Right cardiac atrium (tissue), 5 donors: Measurements from ENCODE around the gene JARID2. TPM values are rescaled to one million over a fixed set of nuclear protein-coding genes. Genes with fewer than 3 reads are reported as not detected.

Experiments used
- ATAC-seq, 2 donors: fragments of 200-7000 bp; cut with Tn5 transposase; one replicate each; pipeline versions ENCODE4 v1.8.0 to v1.9.1; 2020; ENCODE audit warnings: moderate library complexity in 2 of 2, mild to moderate bottlenecking in 1 of 2
- DNase-seq, 3 donors: peaks; one replicate each; pipeline ENCODE4 v3.0.0-alpha.2; 2020
- H3K27ac ChIP-seq: one replicate; pipeline ENCODE4 v1.5.1; 2013; ENCODE audit warnings: mild to moderate bottlenecking, low read length, control low read depth, moderate library complexity
- H3K27me3 ChIP-seq: one replicate; pipeline ENCODE4 v1.6.1; 2013; ENCODE audit not compliant: control insufficient read depth, insufficient read depth
- H3K4me1 ChIP-seq: one replicate; pipeline ENCODE4 v1.6.1; 2013; ENCODE audit warnings: low read length; ENCODE audit not compliant: control insufficient read depth, insufficient read depth
- H3K4me3 ChIP-seq: one replicate; pipeline ENCODE4 v1.5.1; 2013; ENCODE audit warnings: low read length, control low read depth
- H3K9me3 ChIP-seq: one replicate; pipeline ENCODE4 v1.6.1; 2013; ENCODE audit warnings: low read length; ENCODE audit not compliant: control insufficient read depth
- WGBS: extraction: QIAGEN DNeasy Blood & Tissue Kit; methylation state at CpG from one replicate; pipeline ENCODE4 v1.1.7; 2013; 5-methylcytosine and 5-hydroxymethylcytosine counted together
- intact Hi-C, 4 donors: fragments of 100-400 bp; cut with DNase I; formaldehyde crosslinking; loops; one replicate each; pipeline versions ENCODE4 v1.11.0 to v1.14.0; 2022 to 2023
- polyA plus RNA-seq: library from polyadenylated mRNA; stranded (reverse); fragments of 200-250 nt; gene quantifications from one replicate; pipeline ENCODE4 v1.2.3, GENCODE V29; 2013
- total RNA-seq, 4 donors: library from RNA; stranded (reverse); fragmentation: NEBNext Ultra II Directional; extraction: Animal tissue kit (Norgen Biotek cat#: 25700); gene quantifications; one replicate each; pipeline ENCODE4 v1.2.1, GENCODE V29; 2021
- donor health status: healthy with polysubstance abuse.
- donor health status: DM: no; HTN: yes; CAD: no.
- donor health status: DM: no; HTN: no; CAD: no.
- donor health status: DM: no; HTN: yes; CAD: no; lungs with severe emphysema.
- donor health status: DM: yes; HTN: yes; CAD: no.

The JARID2 gene
- total and polyA plus RNA-seq, 5 donors = 4.1 to 10.1 (median 9.1) TPM

GRCh38 chr6:15491255-15491985, 245.6 kb downstream of the JARID2 start:
- Histone ChIP-seq H3K4me3 (no peak overlapping the region), H3K27ac (no peak overlapping the region), H3K27me3 (no peaks in the 10 kb centered on the region), H3K9me3 (no peaks in the 10 kb centered on the region), H3K4me1 (peaks cover 9% of the 10 kb centered on the region)
- ATAC-seq (peak; percentile 63 to 79), DNase-seq (peak; percentile 75 to 88 (median 85))
- intact Hi-C loops = no loop called here
- WGBS = 10% methylated on average over 9 of the region's 9 CpGs

DNA sequence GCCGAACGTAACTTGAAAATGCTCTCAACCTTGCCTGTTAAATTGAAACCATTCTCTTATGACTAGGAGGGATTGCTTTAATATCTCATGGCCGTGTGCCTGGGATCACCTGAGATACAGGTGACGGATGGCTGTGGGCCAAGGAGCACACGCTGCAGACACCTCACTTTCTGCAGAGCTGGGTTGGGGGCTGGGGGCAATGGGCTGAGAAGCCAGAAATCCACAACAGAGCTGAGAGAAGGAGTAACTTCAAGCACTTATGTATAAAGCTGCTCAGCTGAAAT, 246.1 kb downstream of the JARID2 start:
- Histone ChIP-seq H3K27me3 (no peaks in the 10 kb centered on the region), H3K27ac (no peak overlapping the region), H3K9me3 (no peaks in the 10 kb centered on the region), H3K4me3 (no peak overlapping the region), H3K4me1 (peaks cover 9% of the 10 kb centered on the region)
- intact Hi-C loops = no loop called here
- 73% methylated on average over 5 of the region's 5 CpGs for WGBS
- ATAC-seq = no peak
- no peak for DNase-seq

DNA sequence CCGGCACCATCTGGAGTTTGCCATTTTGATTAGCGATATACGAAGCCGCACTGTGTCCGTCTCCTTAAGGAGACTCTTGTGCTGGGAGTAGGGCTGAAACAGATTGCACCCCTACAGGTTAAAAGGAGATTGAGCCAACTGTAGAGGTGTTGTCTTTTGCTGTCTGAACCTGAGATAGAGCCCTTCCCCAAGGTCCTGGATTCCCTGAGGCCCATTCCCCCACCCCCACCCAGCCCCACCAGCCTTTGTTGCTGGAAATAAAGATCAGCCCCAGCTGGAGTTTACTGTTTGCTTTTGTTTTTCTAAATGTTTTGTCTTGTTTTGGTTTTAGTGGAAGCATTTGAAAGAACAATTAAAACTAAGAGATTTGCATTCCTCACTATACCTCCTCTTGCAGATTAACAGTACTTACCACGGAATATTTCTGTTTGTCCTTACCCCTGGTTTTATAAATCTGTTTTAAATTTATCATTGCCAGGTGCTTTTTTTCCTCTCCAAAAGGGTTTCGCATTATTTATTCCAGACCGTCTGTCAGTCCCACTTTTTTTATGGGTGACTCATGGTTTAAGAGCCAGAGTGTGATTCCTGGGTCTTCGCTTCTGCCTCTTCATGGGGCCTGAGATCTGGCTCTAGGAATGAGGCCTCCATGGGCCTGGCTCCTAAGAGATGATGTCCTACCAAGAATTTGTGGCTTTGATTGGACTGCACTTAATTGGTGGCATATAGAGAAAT, 247.7 kb downstream of the JARID2 start:
- intact Hi-C loops = no loop called here
- Histone ChIP-seq H3K9me3 (no peaks in the 10 kb centered on the region), H3K27me3 (no peaks in the 10 kb centered on the region), H3K4me1 (peaks cover 9% of the 10 kb centered on the region), H3K4me3 (no peak overlapping the region), H3K27ac (no peak overlapping the region)
- DNase-seq = no peak
- ATAC-seq = no peak
- WGBS = 94% methylated on average over 9 of the region's 9 CpGs

DNA sequence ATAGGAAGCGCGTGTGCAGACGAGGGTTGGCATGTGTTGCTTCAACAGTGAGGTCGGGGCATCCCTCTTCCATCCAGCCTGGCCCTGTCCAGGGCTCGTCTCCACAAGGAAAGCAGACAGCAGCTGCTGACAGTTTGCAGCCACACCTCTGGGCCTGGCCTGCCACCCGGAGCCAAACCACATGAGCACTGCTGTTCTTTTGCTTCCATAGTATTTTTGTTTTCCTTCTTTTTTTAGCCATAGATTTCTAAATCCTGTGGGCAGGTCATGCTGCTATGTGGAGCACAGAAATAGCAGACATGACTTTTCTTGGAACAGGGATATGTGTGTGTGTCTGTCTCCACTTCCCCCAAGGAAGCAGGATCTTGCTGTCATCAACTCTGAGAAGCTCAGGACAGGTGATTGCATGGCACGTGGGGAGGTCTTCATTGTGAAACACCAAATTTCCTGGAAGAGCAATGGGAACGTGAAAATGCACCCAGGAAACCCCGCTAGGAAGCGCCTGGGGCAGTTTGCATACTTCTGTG, 249.6 kb downstream of the JARID2 start:
- ATAC-seq (peak; percentile 81 to 86), DNase-seq (peak; percentile 56 to 83 (median 81))
- Histone ChIP-seq H3K27ac (peak overlapping the region; percentile 31), H3K9me3 (no peaks in the 10 kb centered on the region), H3K4me3 (no peak overlapping the region), H3K4me1 (peaks cover 9% of the 10 kb centered on the region), H3K27me3 (no peaks in the 10 kb centered on the region)
- WGBS = 52% methylated on average over 10 of the region's 10 CpGs
- intact Hi-C loops = no loop called here

GRCh38 chr6:15496345-15497131, 250.7 kb downstream of the JARID2 start:
- H3K27me3 ChIP-seq = no peaks in the 10 kb centered on the region
- no peaks in the 10 kb centered on the region for H3K9me3 ChIP-seq
- WGBS = 97% methylated on average over 60 of the region's 60 CpGs
- no peak for DNase-seq
- no peak overlapping the region for H3K4me3 ChIP-seq
- intact Hi-C loops = no loop called here
- peaks cover 6% of the 10 kb centered on the region for H3K4me1 ChIP-seq
- ATAC-seq = no peak
- H3K27ac ChIP-seq = no peak overlapping the region

- intact Hi-C loops = no loop called here
- Histone ChIP-seq H3K4me1 (peaks cover 16% of the 10 kb centered on the region), H3K9me3 (no peaks in the 10 kb centered on the region), H3K27me3 (no peaks in the 10 kb centered on the region), H3K27ac (no peak overlapping the region), H3K4me3 (no peak overlapping the region)
- DNase-seq (no peak), ATAC-seq (no peak)
- WGBS = 77% methylated on average over 12 of the region's 12 CpGs
Observed at GRCh38 chr6:15498640-15499039, 252.8 kb downstream of the JARID2 start.

DNA sequence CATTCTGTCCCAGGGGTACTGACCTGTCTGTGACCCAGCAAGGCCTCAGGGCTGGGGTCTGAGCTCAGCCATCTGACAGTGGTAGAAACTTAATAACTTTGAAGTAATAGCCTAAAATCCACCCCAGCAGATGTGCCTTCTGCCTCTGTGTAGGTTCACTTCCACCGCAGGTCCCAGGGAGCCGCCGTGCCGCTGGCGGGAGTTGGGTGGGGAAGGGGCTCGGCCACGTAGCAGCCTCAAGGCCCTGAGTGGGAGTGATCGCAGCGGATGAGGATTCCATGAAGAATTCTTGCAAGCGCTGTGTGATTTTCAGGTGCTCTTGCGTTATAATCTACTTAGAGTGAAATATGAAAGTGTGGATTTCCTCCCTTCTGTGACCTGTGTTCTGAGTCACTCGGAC, 253.3 kb downstream of the JARID2 start:
- no peak for DNase-seq
- no peak for ATAC-seq
- Histone ChIP-seq H3K27me3 (no peaks in the 10 kb centered on the region), H3K27ac (no peak overlapping the region), H3K9me3 (no peaks in the 10 kb centered on the region), H3K4me3 (no peak overlapping the region), H3K4me1 (peaks cover 16% of the 10 kb centered on the region)
- intact Hi-C loops = no loop called here
- 97% methylated on average over 12 of the region's 12 CpGs for WGBS

GRCh38 chr6:15499591-15499990, 253.7 kb downstream of the JARID2 start:
- Histone ChIP-seq H3K27me3 (no peaks in the 10 kb centered on the region), H3K4me1 (peaks cover 16% of the 10 kb centered on the region), H3K9me3 (no peaks in the 10 kb centered on the region), H3K4me3 (no peak overlapping the region), H3K27ac (no peak overlapping the region)
- no peak for ATAC-seq
- DNase-seq = no peak
- 96% methylated on average over 9 of the region's 9 CpGs for WGBS
- intact Hi-C loops = no loop called here

DNA sequence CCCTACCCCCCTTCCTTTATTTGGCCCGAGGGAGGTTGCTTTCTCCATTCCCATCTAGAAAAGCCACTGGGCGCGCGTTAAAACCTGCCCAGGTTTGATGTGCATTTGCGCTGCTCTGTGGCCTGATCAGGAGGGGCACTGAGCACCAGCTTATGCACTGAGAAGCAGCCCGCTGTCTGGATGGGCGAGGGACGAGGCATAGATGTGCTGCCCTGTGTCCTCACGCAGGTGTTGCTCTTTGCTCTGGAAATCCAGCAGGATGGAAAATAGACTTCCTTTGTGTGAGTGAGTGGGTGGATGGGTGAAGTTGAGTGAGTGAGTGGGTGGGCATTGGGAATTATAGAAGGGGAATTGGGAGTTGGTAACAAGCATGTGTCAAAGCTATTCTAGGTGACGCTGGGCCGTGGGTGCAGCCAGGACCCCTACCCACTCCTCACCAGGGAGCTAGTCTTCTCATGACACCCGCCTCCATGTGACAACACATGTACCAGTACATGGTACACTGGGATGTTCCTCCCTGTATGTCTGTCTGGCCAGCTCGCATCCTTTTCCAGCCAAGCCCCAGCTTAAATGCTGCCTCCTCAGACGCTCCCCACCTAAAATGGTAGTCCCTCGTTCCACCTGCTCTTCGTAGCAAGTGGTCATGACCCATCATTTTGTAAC, 254.3 kb downstream of the JARID2 start:
- Histone ChIP-seq H3K27ac (no peak overlapping the region), H3K9me3 (no peaks in the 10 kb centered on the region), H3K27me3 (no peaks in the 10 kb centered on the region), H3K4me1 (peaks cover 12% of the 10 kb centered on the region), H3K4me3 (no peak overlapping the region)
- intact Hi-C loops = loop anchor here in 2 of 4 donors (10.0 kb wide), 1 partner anchor 125 kb away; no protein-coding TSS in a partner anchor
- ATAC-seq = no peak
- DNase-seq = no peak
- 93% methylated on average over 16 of the region's 16 CpGs for WGBS

GRCh38 chr6:15500901-15501825, 255.3 kb downstream of the JARID2 start:
- Histone ChIP-seq H3K9me3 (no peaks in the 10 kb centered on the region), H3K4me3 (no peak overlapping the region), H3K27me3 (no peaks in the 10 kb centered on the region), H3K4me1 (peaks cover 16% of the 10 kb centered on the region), H3K27ac (peak overlapping the region; percentile 26)
- 81% methylated on average over 38 of the region's 38 CpGs for WGBS
- intact Hi-C loops = loop anchor here in 2 of 4 donors (10.0 kb wide), 1 partner anchor 124 kb away; no protein-coding TSS in a partner anchor
- ATAC-seq = no peak
- no peak for DNase-seq
